ENCODE measurements around the gene ARHGEF4. TPM values are rescaled to one million over a fixed set of nuclear protein-coding genes. Genes with fewer than 3 reads are reported as not detected.

Gene ARHGEF4
- 1.5 TPM for total RNA-seq

GRCh38 chr2:130836501-130837174 is at the start of gene ARHGEF4:
Gene ARHGEF4, plus strand, starts transcription at chr2:130836914. Its CDS starts 40 bp downstream, at chr2:130836954.
- no peak within 1 kb of the TSS for H3K4me3 ChIP-seq (ENCODE audit: low read length)
- H3K27me3 ChIP-seq (ENCODE audit: insufficient read depth, low read length) = peaks cover 12% of the 10 kb centered on the region
- H3K9me3 ChIP-seq (ENCODE audit: low read depth, low read length) = no peaks in the 10 kb centered on the region

GRCh38 chr2:130787841-130788240 is 48.9 kb upstream of the ARHGEF4 start:
- Histone ChIP-seq H3K4me3 (ENCODE audit: low read length) (no peak overlapping the region), H3K27me3 (ENCODE audit: insufficient read depth, low read length) (no peaks in the 10 kb centered on the region), H3K9me3 (ENCODE audit: low read depth, low read length) (no peaks in the 10 kb centered on the region), H3K4me1 (ENCODE audit: insufficient read depth, low read length) (no peaks in the 10 kb centered on the region)

More at GRCh38 chr2:130836501-130837174, at the start of gene ARHGEF4:
- no peaks in the 10 kb centered on the region for H3K4me1 ChIP-seq (ENCODE audit: insufficient read depth, low read length)

- no peaks in the 10 kb centered on the region for H3K4me1 ChIP-seq (ENCODE audit: insufficient read depth, low read length)
- no peaks in the 10 kb centered on the region for H3K9me3 ChIP-seq (ENCODE audit: low read depth, low read length)
- H3K4me3 ChIP-seq (ENCODE audit: low read length) = no peak overlapping the region
- H3K27me3 ChIP-seq (ENCODE audit: insufficient read depth, low read length) = no peaks in the 10 kb centered on the region
Measured at GRCh38 chr2:130790312-130790711, 46.4 kb upstream of the ARHGEF4 start.

- no peaks in the 10 kb centered on the region for H3K9me3 ChIP-seq (ENCODE audit: low read depth, low read length)
- peaks cover 2% of the 10 kb centered on the region for H3K4me1 ChIP-seq (ENCODE audit: insufficient read depth, low read length)
- H3K27me3 ChIP-seq (ENCODE audit: insufficient read depth, low read length) = no peaks in the 10 kb centered on the region
- no peak overlapping the region for H3K4me3 ChIP-seq (ENCODE audit: low read length)
Measured at GRCh38 chr2:130790804-130791616, 45.7 kb upstream of the ARHGEF4 start.

- H3K27me3 ChIP-seq (ENCODE audit: insufficient read depth, low read length) = no peaks in the 10 kb centered on the region
- H3K9me3 ChIP-seq (ENCODE audit: low read depth, low read length) = no peaks in the 10 kb centered on the region
- peaks cover 3% of the 10 kb centered on the region for H3K4me1 ChIP-seq (ENCODE audit: insufficient read depth, low read length)
- H3K4me3 ChIP-seq (ENCODE audit: low read length) = no peak overlapping the region
Measured at GRCh38 chr2:130791617-130791939, 45.1 kb upstream of the ARHGEF4 start.

GRCh38 chr2:130795431-130795830 is 41.3 kb upstream of the ARHGEF4 start:
- H3K27me3 ChIP-seq (ENCODE audit: insufficient read depth, low read length) = peaks cover 2% of the 10 kb centered on the region
- H3K4me3 ChIP-seq (ENCODE audit: low read length) = no peak overlapping the region
- H3K9me3 ChIP-seq (ENCODE audit: low read depth, low read length) = no peaks in the 10 kb centered on the region
- H3K4me1 ChIP-seq (ENCODE audit: insufficient read depth, low read length) = peaks cover 14% of the 10 kb centered on the region

GRCh38 chr2:130796290-130796689 is 40.4 kb upstream of the ARHGEF4 start:
- H3K4me3 ChIP-seq (ENCODE audit: low read length) = no peak overlapping the region
- peaks cover 2% of the 10 kb centered on the region for H3K27me3 ChIP-seq (ENCODE audit: insufficient read depth, low read length)
- peaks cover 14% of the 10 kb centered on the region for H3K4me1 ChIP-seq (ENCODE audit: insufficient read depth, low read length)
- H3K9me3 ChIP-seq (ENCODE audit: low read depth, low read length) = no peaks in the 10 kb centered on the region

GRCh38 chr2:130797493-130798435 is 39.0 kb upstream of the ARHGEF4 start:
- H3K4me3 ChIP-seq (ENCODE audit: low read length) = peak overlapping the region; percentile 64
- H3K27me3 ChIP-seq (ENCODE audit: insufficient read depth, low read length) = peaks cover 2% of the 10 kb centered on the region
- peaks cover 14% of the 10 kb centered on the region for H3K4me1 ChIP-seq (ENCODE audit: insufficient read depth, low read length)
- no peaks in the 10 kb centered on the region for H3K9me3 ChIP-seq (ENCODE audit: low read depth, low read length)

GRCh38 chr2:130798472-130799218 is 38.1 kb upstream of the ARHGEF4 start:
- Histone ChIP-seq H3K27me3 (ENCODE audit: insufficient read depth, low read length) (peaks cover 2% of the 10 kb centered on the region), H3K4me3 (ENCODE audit: low read length) (peak overlapping the region; percentile 64), H3K9me3 (ENCODE audit: low read depth, low read length) (no peaks in the 10 kb centered on the region), H3K4me1 (ENCODE audit: insufficient read depth, low read length) (peaks cover 14% of the 10 kb centered on the region)

GRCh38 chr2:130799295-130799694 is 37.4 kb upstream of the ARHGEF4 start:
- Histone ChIP-seq H3K4me3 (ENCODE audit: low read length) (no peak overlapping the region), H3K27me3 (ENCODE audit: insufficient read depth, low read length) (peaks cover 2% of the 10 kb centered on the region), H3K4me1 (ENCODE audit: insufficient read depth, low read length) (peaks cover 14% of the 10 kb centered on the region), H3K9me3 (ENCODE audit: low read depth, low read length) (no peaks in the 10 kb centered on the region)

- no peaks in the 10 kb centered on the region for H3K4me1 ChIP-seq (ENCODE audit: insufficient read depth, low read length)
- no peak overlapping the region for H3K4me3 ChIP-seq (ENCODE audit: low read length)
- no peaks in the 10 kb centered on the region for H3K9me3 ChIP-seq (ENCODE audit: low read depth, low read length)
- no peaks in the 10 kb centered on the region for H3K27me3 ChIP-seq (ENCODE audit: insufficient read depth, low read length)
Measured at GRCh38 chr2:130805613-130806012, 31.1 kb upstream of the ARHGEF4 start.

- no peak overlapping the region for H3K4me3 ChIP-seq (ENCODE audit: low read length)
Measured at GRCh38 chr2:130806370-130806769, 30.3 kb upstream of the ARHGEF4 start.

GRCh38 chr2:130807659-130808385 is 28.9 kb upstream of the ARHGEF4 start:
- Histone ChIP-seq H3K4me3 (ENCODE audit: low read length) (no peak overlapping the region), H3K9me3 (ENCODE audit: low read depth, low read length) (no peaks in the 10 kb centered on the region), H3K4me1 (ENCODE audit: insufficient read depth, low read length) (no peaks in the 10 kb centered on the region), H3K27me3 (ENCODE audit: insufficient read depth, low read length) (no peaks in the 10 kb centered on the region)

More at GRCh38 chr2:130806370-130806769, 30.3 kb upstream of the ARHGEF4 start:
- Histone ChIP-seq H3K4me1 (ENCODE audit: insufficient read depth, low read length) (no peaks in the 10 kb centered on the region), H3K9me3 (ENCODE audit: low read depth, low read length) (no peaks in the 10 kb centered on the region), H3K27me3 (ENCODE audit: insufficient read depth, low read length) (no peaks in the 10 kb centered on the region)

Measured in mononuclear cell (primary cell).